ENCODE data around the gene ADARB2.

The ADARB2 gene

GRCh38 chr10:1752153-1752552 lies 14.8 kb upstream of the ADARB2 start:
- no peaks in the 10 kb centered on the region for H3K4me1 ChIP-seq (ENCODE audit: control insufficient read depth, insufficient read depth, low read length)
- H3K9ac ChIP-seq (ENCODE audit: low read length): no peak overlapping the region
- no peak overlapping the region for H3K4me3 ChIP-seq (ENCODE audit: low read length)
- H3K9me3 ChIP-seq (ENCODE audit: control insufficient read depth, low read length): peaks cover 29% of the 10 kb centered on the region
- no peak for DNase-seq (ENCODE audit: low read depth)
- H3K36me3 ChIP-seq (ENCODE audit: control insufficient read depth, insufficient read depth, low read length, severe bottlenecking): no peaks in the 10 kb centered on the region
- H3K27me3 ChIP-seq (replicated peaks; ENCODE audit: control insufficient read depth, insufficient read depth, low read length): no peaks in the 10 kb centered on the region

GRCh38 chr10:1747590-1748157 lies 10.3 kb upstream of the ADARB2 start:
- Histone ChIP-seq H3K4me3 (ENCODE audit: low read length) (no peak overlapping the region), H3K4me1 (ENCODE audit: control insufficient read depth, insufficient read depth, low read length) (no peaks in the 10 kb centered on the region), H3K36me3 (ENCODE audit: control insufficient read depth, insufficient read depth, low read length, severe bottlenecking) (no peaks in the 10 kb centered on the region), H3K9me3 (ENCODE audit: control insufficient read depth, low read length) (peaks cover 29% of the 10 kb centered on the region), H3K27me3 (replicated peaks; ENCODE audit: control insufficient read depth, insufficient read depth, low read length) (no peaks in the 10 kb centered on the region), H3K9ac (ENCODE audit: low read length) (no peak overlapping the region)
- DNase-seq (ENCODE audit: low read depth): no peak

- H3K9me3 ChIP-seq (ENCODE audit: control insufficient read depth, low read length): peaks cover 29% of the 10 kb centered on the region
- H3K36me3 ChIP-seq (ENCODE audit: control insufficient read depth, insufficient read depth, low read length, severe bottlenecking): no peaks in the 10 kb centered on the region
- H3K4me1 ChIP-seq (ENCODE audit: control insufficient read depth, insufficient read depth, low read length): no peaks in the 10 kb centered on the region
- no peaks in the 10 kb centered on the region for H3K27me3 ChIP-seq (replicated peaks; ENCODE audit: control insufficient read depth, insufficient read depth, low read length)
- DNase-seq (ENCODE audit: low read depth): no peak
- H3K4me3 ChIP-seq (ENCODE audit: low read length): no peak overlapping the region
- H3K9ac ChIP-seq (ENCODE audit: low read length): no peak overlapping the region
These were observed 9.5 kb upstream of the ADARB2 start for GRCh38 chr10:1746796-1747195.

GRCh38 chr10:1745780-1746456 lies 8.6 kb upstream of the ADARB2 start:
- H3K36me3 ChIP-seq (ENCODE audit: control insufficient read depth, insufficient read depth, low read length, severe bottlenecking): no peaks in the 10 kb centered on the region
- H3K9ac ChIP-seq (ENCODE audit: low read length): no peak overlapping the region
- H3K4me3 ChIP-seq (ENCODE audit: low read length): no peak overlapping the region
- H3K4me1 ChIP-seq (ENCODE audit: control insufficient read depth, insufficient read depth, low read length): no peaks in the 10 kb centered on the region
- H3K9me3 ChIP-seq (ENCODE audit: control insufficient read depth, low read length): peaks cover 22% of the 10 kb centered on the region
- H3K27me3 ChIP-seq (replicated peaks; ENCODE audit: control insufficient read depth, insufficient read depth, low read length): peaks cover 4% of the 10 kb centered on the region
- DNase-seq (ENCODE audit: low read depth): no peak

DNA sequence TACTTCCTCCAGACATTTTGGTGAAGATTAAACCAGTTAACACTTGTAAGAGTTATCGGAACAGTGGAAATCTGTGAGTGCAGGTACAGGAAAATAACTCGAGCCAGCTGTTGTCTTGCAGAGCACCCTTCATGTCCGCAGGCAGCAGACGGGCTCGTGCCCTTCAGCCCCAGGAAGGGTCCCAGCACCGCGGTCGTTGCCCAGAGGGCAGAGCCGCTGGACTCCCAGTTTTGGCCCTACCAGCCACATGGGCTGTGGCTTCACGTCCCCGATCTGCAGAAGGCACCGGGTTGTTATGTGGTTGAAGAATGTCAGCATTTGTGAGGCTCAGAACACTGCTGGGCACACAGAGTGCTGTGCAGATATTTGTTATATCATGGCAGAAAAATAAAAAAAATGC lies 7.2 kb upstream of the ADARB2 start:
- H3K4me3 ChIP-seq (ENCODE audit: low read length): no peak overlapping the region
- H3K27me3 ChIP-seq (replicated peaks; ENCODE audit: control insufficient read depth, insufficient read depth, low read length): peaks cover 14% of the 10 kb centered on the region
- H3K36me3 ChIP-seq (ENCODE audit: control insufficient read depth, insufficient read depth, low read length, severe bottlenecking): no peaks in the 10 kb centered on the region
- no peaks in the 10 kb centered on the region for H3K4me1 ChIP-seq (ENCODE audit: control insufficient read depth, insufficient read depth, low read length)
- H3K9ac ChIP-seq (ENCODE audit: low read length): no peak overlapping the region
- peaks cover 15% of the 10 kb centered on the region for H3K9me3 ChIP-seq (ENCODE audit: control insufficient read depth, low read length)
- DNase-seq (ENCODE audit: low read depth): no peak

DNA sequence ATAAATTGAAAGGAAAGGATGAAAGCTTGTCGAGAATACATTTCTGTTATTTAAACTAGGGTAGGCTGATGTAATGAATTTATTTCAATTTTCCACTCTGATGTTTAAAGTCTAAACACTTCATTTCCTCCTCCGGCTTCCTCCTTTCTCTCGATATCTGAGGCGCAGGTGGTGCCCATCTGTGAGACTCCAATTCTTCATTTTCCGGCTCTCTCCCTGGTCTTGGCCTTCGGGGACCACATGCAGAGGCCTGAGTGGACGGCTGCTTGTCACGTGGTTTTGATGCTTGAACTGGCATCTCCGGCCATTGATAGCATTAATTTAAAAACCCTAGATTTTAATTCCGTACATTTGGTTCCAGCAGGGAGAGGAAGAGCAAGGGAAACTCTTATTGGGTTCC lies 5.8 kb upstream of the ADARB2 start:
- DNase-seq (ENCODE audit: low read depth): no peak
- H3K36me3 ChIP-seq (ENCODE audit: control insufficient read depth, insufficient read depth, low read length, severe bottlenecking): no peaks in the 10 kb centered on the region
- no peaks in the 10 kb centered on the region for H3K4me1 ChIP-seq (ENCODE audit: control insufficient read depth, insufficient read depth, low read length)
- peaks cover 23% of the 10 kb centered on the region for H3K27me3 ChIP-seq (replicated peaks; ENCODE audit: control insufficient read depth, insufficient read depth, low read length)
- H3K9me3 ChIP-seq (ENCODE audit: control insufficient read depth, low read length): peaks cover 1% of the 10 kb centered on the region
- no peak overlapping the region for H3K4me3 ChIP-seq (ENCODE audit: low read length)
- H3K9ac ChIP-seq (ENCODE audit: low read length): no peak overlapping the region

DNA sequence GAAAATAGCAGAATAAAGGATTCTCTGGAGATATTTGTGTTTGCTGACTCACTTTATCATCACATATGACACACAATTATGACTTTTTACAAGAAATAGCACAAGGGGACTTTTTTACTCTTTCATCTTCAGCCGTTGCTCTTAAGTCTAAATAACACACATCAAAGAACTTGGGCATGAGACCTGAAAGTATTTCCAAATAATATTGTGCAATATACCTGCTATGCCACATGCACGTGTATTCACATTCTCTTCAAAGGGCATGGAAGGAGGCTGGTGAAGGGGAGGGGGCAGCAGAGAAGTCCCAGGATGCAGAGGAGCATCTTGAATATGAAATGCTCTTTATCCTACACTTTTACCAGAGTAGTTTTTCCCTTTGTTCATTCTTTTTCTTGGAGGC lies 4.1 kb upstream of the ADARB2 start:
- Histone ChIP-seq H3K9me3 (ENCODE audit: control insufficient read depth, low read length) (no peaks in the 10 kb centered on the region), H3K9ac (ENCODE audit: low read length) (no peak overlapping the region), H3K4me3 (ENCODE audit: low read length) (no peak overlapping the region), H3K4me1 (ENCODE audit: control insufficient read depth, insufficient read depth, low read length) (no peaks in the 10 kb centered on the region), H3K27me3 (replicated peaks; ENCODE audit: control insufficient read depth, insufficient read depth, low read length) (peaks cover 35% of the 10 kb centered on the region), H3K36me3 (ENCODE audit: control insufficient read depth, insufficient read depth, low read length, severe bottlenecking) (no peaks in the 10 kb centered on the region)
- DNase-seq (ENCODE audit: low read depth): no peak

- Histone ChIP-seq H3K4me1 (ENCODE audit: control insufficient read depth, insufficient read depth, low read length) (no peaks in the 10 kb centered on the region), H3K36me3 (ENCODE audit: control insufficient read depth, insufficient read depth, low read length, severe bottlenecking) (no peaks in the 10 kb centered on the region), H3K9ac (ENCODE audit: low read length) (no peak overlapping the region), H3K4me3 (ENCODE audit: low read length) (no peak overlapping the region), H3K27me3 (replicated peaks; ENCODE audit: control insufficient read depth, insufficient read depth, low read length) (peaks cover 46% of the 10 kb centered on the region), H3K9me3 (ENCODE audit: control insufficient read depth, low read length) (no peaks in the 10 kb centered on the region)
- DNase-seq (ENCODE audit: low read depth): no peak
These were observed 2.4 kb upstream of the ADARB2 start for GRCh38 chr10:1739751-1740150.

- Histone ChIP-seq H3K4me3 (ENCODE audit: low read length) (no peak overlapping the region), H3K27me3 (replicated peaks; ENCODE audit: control insufficient read depth, insufficient read depth, low read length) (peaks cover 46% of the 10 kb centered on the region), H3K36me3 (ENCODE audit: control insufficient read depth, insufficient read depth, low read length, severe bottlenecking) (no peaks in the 10 kb centered on the region), H3K9me3 (ENCODE audit: control insufficient read depth, low read length) (no peaks in the 10 kb centered on the region), H3K9ac (ENCODE audit: low read length) (no peak overlapping the region), H3K4me1 (ENCODE audit: control insufficient read depth, insufficient read depth, low read length) (no peaks in the 10 kb centered on the region)
- DNase-seq (ENCODE audit: low read depth): no peak
These were observed 1.6 kb upstream of the ADARB2 start for GRCh38 chr10:1738950-1739349.

DNA sequence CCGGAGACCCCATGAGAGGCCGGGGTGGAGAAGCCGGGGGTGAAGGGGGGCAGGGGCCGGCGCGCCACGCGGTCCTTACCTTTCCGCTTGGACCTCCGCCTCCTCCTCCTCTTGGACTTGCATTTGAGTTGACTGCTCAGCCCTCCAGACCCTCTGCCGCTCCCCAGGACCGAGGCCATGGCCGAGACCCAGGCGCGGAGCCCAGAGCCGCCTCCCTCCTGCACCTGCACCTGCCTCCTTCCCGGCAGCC lies 428 bp downstream of the ADARB2 start:
- Histone ChIP-seq H3K27me3 (replicated peaks; ENCODE audit: control insufficient read depth, insufficient read depth, low read length) (peaks cover 46% of the 10 kb centered on the region), H3K36me3 (ENCODE audit: control insufficient read depth, insufficient read depth, low read length, severe bottlenecking) (no peaks in the 10 kb centered on the region), H3K9ac (ENCODE audit: low read length) (no peak overlapping the region), H3K4me1 (ENCODE audit: control insufficient read depth, insufficient read depth, low read length) (no peaks in the 10 kb centered on the region), H3K4me3 (ENCODE audit: low read length) (no peak overlapping the region), H3K9me3 (ENCODE audit: control insufficient read depth, low read length) (no peaks in the 10 kb centered on the region)
- DNase-seq (ENCODE audit: low read depth): no peak

DNA sequence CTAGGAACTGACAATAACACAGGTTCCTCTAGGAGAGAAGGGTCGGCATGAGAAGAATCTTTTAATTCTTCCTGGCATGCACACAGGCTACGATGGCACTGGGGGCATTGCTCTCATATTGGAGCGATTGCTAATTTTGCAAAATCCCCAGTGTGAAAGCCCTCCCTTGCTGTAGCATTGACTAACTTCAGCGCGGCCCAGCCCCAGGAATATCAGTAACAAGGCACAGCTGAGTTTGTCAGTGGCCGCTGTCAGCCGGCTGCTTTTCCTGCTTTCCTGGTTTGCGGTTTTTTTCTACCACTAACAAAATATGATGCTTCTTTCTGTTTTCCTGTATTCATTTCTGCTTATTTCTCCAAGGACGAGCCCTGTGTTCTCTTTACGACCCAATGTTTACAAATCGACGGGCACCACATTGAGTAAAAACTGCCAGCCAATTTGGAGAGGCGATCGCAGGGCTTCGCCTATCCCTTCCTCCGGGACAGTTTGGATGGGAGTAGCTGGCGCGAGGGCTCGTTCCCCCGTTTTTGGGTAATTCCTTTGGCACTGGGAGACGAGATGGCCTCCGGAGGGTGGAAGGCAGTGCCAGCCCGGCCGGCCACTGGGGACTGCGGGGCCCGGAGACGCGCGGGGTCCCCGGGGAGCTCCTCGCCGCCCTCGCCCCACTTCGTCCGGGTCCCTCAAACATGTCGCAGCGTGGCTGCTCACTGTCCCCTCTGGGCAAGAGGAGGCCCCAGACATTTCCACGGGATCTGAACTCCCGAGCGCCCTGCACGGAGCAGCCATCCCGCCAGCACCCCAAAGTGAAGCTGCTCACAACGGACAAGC lies 967 bp downstream of the ADARB2 start:
- H3K4me1 ChIP-seq (ENCODE audit: control insufficient read depth, insufficient read depth, low read length): no peaks in the 10 kb centered on the region
- no peak overlapping the region for H3K9ac ChIP-seq (ENCODE audit: low read length)
- H3K36me3 ChIP-seq (ENCODE audit: control insufficient read depth, insufficient read depth, low read length, severe bottlenecking): no peaks in the 10 kb centered on the region
- no peak for DNase-seq (ENCODE audit: low read depth)
- H3K27me3 ChIP-seq (replicated peaks; ENCODE audit: control insufficient read depth, insufficient read depth, low read length): peaks cover 44% of the 10 kb centered on the region
- no peaks in the 10 kb centered on the region for H3K9me3 ChIP-seq (ENCODE audit: control insufficient read depth, low read length)
- H3K4me3 ChIP-seq (ENCODE audit: low read length): no peak overlapping the region

Measured in adipocyte (in vitro differentiated cells).